Heart right ventricle (tissue), 16 donors: ENCODE measurements around the gene MCF2L2. TPM values are rescaled to one million over a fixed set of nuclear protein-coding genes. Genes with fewer than 3 reads are reported as not detected.

Source experiments
- ATAC-seq, 8 donors: fragments of 200-7000 bp; cut with Tn5 transposase; one replicate each; pipeline ENCODE4 v1.9.1; 2020; ENCODE audit warnings: mild to moderate bottlenecking in 8 of 8, moderate library complexity in 8 of 8, moderate number of reproducible peaks in 1 of 8
- DNase-seq, 2 donors: peaks; one replicate each; pipeline ENCODE4 v3.0.0-alpha.2; 2020
- H3K27ac ChIP-seq, 10 donors: fragments of 200-600 bp; sonication (generic) in 2 of 10; one replicate each; pipeline versions ENCODE4 v1.5.0 to v1.8.0; 2020 to 2022; ENCODE audit warnings: mild to moderate bottlenecking in 3 of 10
- H3K27me3 ChIP-seq, 7 donors: fragments of 200-600 bp; one replicate each; pipeline ENCODE4 v1.8.0; 2021 to 2022; ENCODE audit warnings: mild to moderate bottlenecking in 2 of 7
- H3K36me3 ChIP-seq, 9 donors: fragments of 200-600 bp; sonication (generic) in 1 of 9; one replicate each; pipeline versions ENCODE4 v1.5.0 to v1.8.0; 2020 to 2022; ENCODE audit warnings: mild to moderate bottlenecking in 2 of 9
- H3K4me1 ChIP-seq, 9 donors: fragments of 200-600 bp; sonication (generic) in 1 of 9; one replicate each; pipeline versions ENCODE4 v1.5.0 to v1.8.0; 2020 to 2022; ENCODE audit warnings: mild to moderate bottlenecking in 4 of 9
- H3K4me3 ChIP-seq, 10 donors: fragments of 200-600 bp; sonication (generic) in 2 of 10; one replicate each; pipeline versions ENCODE4 v1.5.0 to v1.8.0; 2020 to 2022; ENCODE audit warnings: mild to moderate bottlenecking in 7 of 10, moderate library complexity in 2 of 10
- H3K9me3 ChIP-seq, 11 donors: fragments of 200-600 bp in 10 of 11; sonication (generic) in 2 of 11; one replicate each; pipeline versions ENCODE4 v1.5.0 to v1.8.0; 2013 to 2022; ENCODE audit warnings: mild to moderate bottlenecking in 2 of 11, control low read depth in 1 of 11, moderate library complexity in 1 of 11
- WGBS, 2 donors: extraction: QIAGEN DNeasy Blood & Tissue Kit; methylation state at CpG; one replicate each; pipeline ENCODE4 v1.1.7; 2013; ENCODE audit warnings: inconsistent platforms in 1 of 2; 5-methylcytosine and 5-hydroxymethylcytosine counted together
- intact Hi-C, 10 donors: fragments of 100-400 bp; cut with DNase I; formaldehyde crosslinking; loops; one replicate each; pipeline versions ENCODE4 v1.11.1 to v1.14.2; 2022
- polyA plus RNA-seq, 2 donors: library from polyadenylated mRNA; stranded (reverse); fragments of 200-250 nt; gene quantifications; one replicate each; pipeline ENCODE4 v1.2.3, GENCODE V29; 2013
- total RNA-seq, 10 donors: library from RNA; stranded (reverse); fragmentation: NEBNext Ultra II Directional in 3 of 10; extraction: Animal tissue kit (Norgen Biotek cat#: 25700) in 3 of 10; gene quantifications; one replicate each; pipeline versions ENCODE4 v1.2.1 to v1.2.4, GENCODE V29; 2021 to 2023
- TF ChIP-seq, protein P1 (sequence below), 9 donors: fragments of 200-600 bp; sonication (generic) in 2 of 9; IDR thresholded peaks; one replicate each; pipeline versions ENCODE4 v1.5.0 to v1.8.0; 2021 to 2022; ENCODE audit warnings: antibody characterized with exemption in 9 of 9, mild to moderate bottlenecking in 5 of 9, moderate library complexity in 1 of 9
- donor health status: Arrhythmogenic right ventricular cardiomyopathy.
- donor health status: ischemic (EF 13 %, LVEDD 7.1; RV severe dilation, severe dysfunction).
- donor health status: healthy with polysubstance abuse.
- donor health status: DM: no; HTN: yes; CAD: no.
- donor health status: DM: no; HTN: no; CAD: no.
- donor health status: ischemic (EF 25% LVEDD 6.9; RV normal size, moderate dysfunction).
- donor health status: ischemic (EF 25% LVEDD 5.7; RV mildly dilated, moderate dysfunction).
- donor health status: healthy.
- donor health status: DM: yes; HTN: yes; CAD: no.
- donor health status: Ischemic cardiomyopathy.
- donor health status: ischemic (EF 35%, LVEDD 5.7; RV mildly dilated, moderate dysfunction).
- donor health status: nonischemic (EF 11% LVEDD 7.7; RV severe dilation, severe dysfunction).
- donor health status: DM: yes; HTN: yes; CAD: no.
- donor health status: PGD.
- donor health status: ischemic (EF 29% LVEDD 5.4; RV normal size, mild dysfunction).
- donor health status: nonischemic (EF 23%, LVEDD 6.1; RV moderate dilation, normal function).

MCF2L2 gene
- total and polyA plus RNA-seq, 12 donors: 0.09 to 1.5 (median 0.40) TPM; not detected in 1

DNA sequence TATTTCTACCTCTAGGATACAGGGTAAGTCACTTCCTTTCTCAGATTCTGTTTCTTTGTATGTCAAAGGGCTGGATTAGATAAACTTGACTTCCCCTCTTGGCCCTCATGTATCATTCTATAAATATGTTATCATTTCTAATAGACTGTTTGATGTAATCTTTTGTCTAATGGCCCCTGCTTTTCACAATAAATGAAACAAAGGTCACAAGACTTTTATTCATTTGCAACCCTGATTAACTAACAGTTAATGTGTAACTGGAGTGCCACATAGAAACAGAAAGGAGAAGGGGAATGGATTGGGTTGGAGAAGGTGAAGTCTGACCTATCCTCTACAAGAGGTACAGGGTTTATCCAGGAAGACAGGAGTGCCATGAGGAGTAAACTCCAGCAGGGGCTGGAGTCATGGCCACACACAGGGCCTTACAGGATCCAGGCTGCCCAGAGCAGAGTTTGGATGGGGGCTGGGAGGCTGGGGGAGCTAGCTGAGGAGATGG is 183.4 kb downstream of the MCF2L2 start:
- Histone ChIP-seq H3K4me3 (no peak overlapping the region), H3K4me1 (peaks cover 0 to 23% (median 6%) of the 10 kb centered on the region in 9 donors), H3K27ac (peak overlapping the region in 8 of 10 donors; percentile 23 to 67 (median 34)), H3K36me3 (no peaks in the 10 kb centered on the region), H3K9me3 (peaks cover 0 to 25% (median 7%) of the 10 kb centered on the region in 11 donors), H3K27me3 (no peaks in the 10 kb centered on the region)
- DNase-seq: no peak
- ATAC-seq: peak in 4 of 8 donors; percentile 27 to 62 (median 48)
- intact Hi-C loops: no loop called here
- TF ChIP-seq, protein P1, sequence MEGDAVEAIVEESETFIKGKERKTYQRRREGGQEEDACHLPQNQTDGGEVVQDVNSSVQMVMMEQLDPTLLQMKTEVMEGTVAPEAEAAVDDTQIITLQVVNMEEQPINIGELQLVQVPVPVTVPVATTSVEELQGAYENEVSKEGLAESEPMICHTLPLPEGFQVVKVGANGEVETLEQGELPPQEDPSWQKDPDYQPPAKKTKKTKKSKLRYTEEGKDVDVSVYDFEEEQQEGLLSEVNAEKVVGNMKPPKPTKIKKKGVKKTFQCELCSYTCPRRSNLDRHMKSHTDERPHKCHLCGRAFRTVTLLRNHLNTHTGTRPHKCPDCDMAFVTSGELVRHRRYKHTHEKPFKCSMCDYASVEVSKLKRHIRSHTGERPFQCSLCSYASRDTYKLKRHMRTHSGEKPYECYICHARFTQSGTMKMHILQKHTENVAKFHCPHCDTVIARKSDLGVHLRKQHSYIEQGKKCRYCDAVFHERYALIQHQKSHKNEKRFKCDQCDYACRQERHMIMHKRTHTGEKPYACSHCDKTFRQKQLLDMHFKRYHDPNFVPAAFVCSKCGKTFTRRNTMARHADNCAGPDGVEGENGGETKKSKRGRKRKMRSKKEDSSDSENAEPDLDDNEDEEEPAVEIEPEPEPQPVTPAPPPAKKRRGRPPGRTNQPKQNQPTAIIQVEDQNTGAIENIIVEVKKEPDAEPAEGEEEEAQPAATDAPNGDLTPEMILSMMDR (IDR thresholded peaks at IDR 0.05): no peak

DNA sequence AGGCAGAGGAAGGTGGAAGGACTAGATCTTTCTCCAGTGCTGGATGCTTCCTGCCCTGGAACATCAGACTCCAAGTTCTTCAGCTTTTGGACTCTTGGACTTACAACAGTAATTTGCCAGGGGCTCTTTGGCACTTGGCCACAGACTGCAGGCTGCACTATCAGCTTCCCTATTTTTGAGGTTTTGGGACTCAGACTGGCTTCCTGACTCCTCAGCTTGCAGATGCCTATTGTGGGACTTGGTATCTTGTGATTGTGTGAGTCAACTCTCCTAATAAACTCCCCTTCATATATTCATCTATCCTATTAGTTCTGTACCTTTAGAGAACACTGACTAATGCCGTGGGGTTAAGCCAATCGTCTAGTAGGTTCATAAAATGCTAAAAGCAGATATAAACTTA is 184.2 kb downstream of the MCF2L2 start:
- TF ChIP-seq, protein P1 (IDR thresholded peaks at IDR 0.05): no peak
- Histone ChIP-seq H3K27ac (peak overlapping the region in 4 of 10 donors; percentile 23 to 67 (median 38)), H3K9me3 (peaks cover 0 to 25% (median 7%) of the 10 kb centered on the region in 11 donors), H3K4me3 (no peak overlapping the region), H3K27me3 (no peaks in the 10 kb centered on the region), H3K36me3 (no peaks in the 10 kb centered on the region), H3K4me1 (peaks cover 0 to 23% (median 6%) of the 10 kb centered on the region in 9 donors)
- WGBS, 2 donors: 78 to 88% methylated on average over 2 of the region's 2 CpGs
- ATAC-seq: peak in 6 of 8 donors; percentile 25 to 59 (median 42)
- peak; percentile 33 to 56 for DNase-seq
- intact Hi-C loops: no loop called here

DNA sequence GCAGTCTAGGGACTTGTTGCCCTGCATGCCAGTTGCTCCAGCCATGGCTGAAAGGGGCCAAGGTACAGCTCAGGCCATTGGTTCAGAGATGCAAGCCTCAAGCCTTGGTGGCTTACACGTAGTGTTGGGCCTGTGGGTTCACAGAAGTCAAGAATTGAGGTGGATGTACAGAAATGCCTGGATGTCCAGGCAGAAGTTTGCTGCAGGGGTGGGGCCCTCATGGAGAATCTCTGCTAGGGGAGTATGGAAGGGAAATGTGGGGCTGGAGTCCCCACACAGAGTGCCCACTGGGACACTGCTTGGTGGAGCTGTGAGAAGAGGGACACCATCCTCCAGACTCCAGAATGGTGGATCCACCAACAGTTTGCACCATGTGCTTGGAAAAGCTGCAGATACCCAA is 186.0 kb downstream of the MCF2L2 start:
- Histone ChIP-seq H3K36me3 (no peaks in the 10 kb centered on the region), H3K27ac (no peak overlapping the region), H3K27me3 (no peaks in the 10 kb centered on the region), H3K9me3 (peaks cover 0 to 25% (median 7%) of the 10 kb centered on the region in 11 donors), H3K4me1 (peaks cover 0 to 23% (median 6%) of the 10 kb centered on the region in 9 donors), H3K4me3 (no peak overlapping the region)
- intact Hi-C loops: no loop called here
- ATAC-seq (no peak), DNase-seq (no peak)
- 95 to 100% methylated on average over 1 of the region's 1 CpG for WGBS, 2 donors
- TF ChIP-seq, protein P1 (IDR thresholded peaks at IDR 0.05): no peak

DNA sequence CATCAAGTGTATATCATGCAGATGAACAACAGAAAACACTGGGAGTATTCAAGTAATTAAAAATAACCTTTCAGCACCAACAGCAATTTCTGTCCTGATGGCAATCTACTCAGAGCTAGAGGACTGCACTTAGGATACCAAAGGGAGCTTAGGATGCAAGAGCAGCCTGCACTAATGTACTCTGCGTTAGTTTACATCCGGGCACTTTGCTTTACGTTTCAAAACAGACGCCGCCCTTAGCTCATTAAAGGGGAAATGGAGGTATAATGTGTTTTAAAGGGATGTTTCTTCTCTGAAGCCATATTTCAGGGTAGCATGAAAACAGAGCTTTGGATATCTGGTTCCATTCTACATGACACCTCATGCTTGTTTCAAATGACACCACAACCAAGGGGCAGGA is 189.4 kb downstream of the MCF2L2 start:
- ATAC-seq: no peak
- WGBS, 2 donors: 73 to 79% methylated on average over 5 of the region's 5 CpGs
- peaks cover 0 to 25% (median 7%) of the 10 kb centered on the region in 11 donors for H3K9me3 ChIP-seq
- TF ChIP-seq, protein P1 (IDR thresholded peaks at IDR 0.05): no peak
- intact Hi-C loops: no loop called here
- H3K4me1 ChIP-seq: peaks cover 0 to 11% (median 0%) of the 10 kb centered on the region in 9 donors
- H3K27me3 ChIP-seq: no peaks in the 10 kb centered on the region
- H3K27ac ChIP-seq: no peak overlapping the region
- no peak for DNase-seq
- no peak overlapping the region for H3K4me3 ChIP-seq
- H3K36me3 ChIP-seq: no peaks in the 10 kb centered on the region
